HepG2 (cell line): ENCODE results near the gene KCNN2. TPM values are rescaled to one million over a fixed set of nuclear protein-coding genes. Genes with fewer than 3 reads are reported as not detected.
A peak's percentile ranks its signal among the peaks of the same experiment; 100 is the strongest.

Experiments used
- ATAC-seq: fragments of 200-7000 bp; cut with Tn5 transposase; 3 replicates; pipeline ENCODE4 v1.9.1; 2020; ENCODE audit warnings: mild to moderate bottlenecking, moderate library complexity
- BruUV-seq: library from RNA; stranded (reverse); fragments of 400-500 nt; replicated peaks from 2 replicates; lab custom pipeline; 2021; lab: Mats Ljungman, UMichigan
- CTCF ChIA-PET: fragments of 300-600 bp; formaldehyde crosslinking; extraction: SDS; loops from one replicate; lab custom pipeline; 2021; ENCODE audit warnings: low total read pairs, inconsistent platforms, low intra/inter-chr PET ratio; lab: Yijun Ruan, JAX
- POLR2A ChIA-PET: fragments of 350-600 bp; sonication (Branson Sonifier 250); formaldehyde crosslinking; loops from one replicate; lab custom pipeline; 2020; ENCODE audit warnings: antibody characterized with exemption, inconsistent platforms; lab: Yijun Ruan, JAX
- DNase-seq: peaks from one replicate; pipeline ENCODE4 v3.0.0-alpha.2; 2015; ENCODE audit warnings: low spot score
- FAIRE-seq: peaks from 3 replicates; lab custom pipeline; 2011; peaks lifted over from hg19 to GRCh38; lab: Jason Lieb, UNC
- H2AFZ ChIP-seq: one replicate; pipeline ENCODE4 v1.6.1; 2011; ENCODE audit warnings: low read length, inconsistent platforms
- H3K27ac ChIP-seq: fragments of 300-600 bp; 3 replicates; pipeline ENCODE4 v1.8.0; 2011; ENCODE audit warnings: mixed run types, mild to moderate bottlenecking, mixed read lengths, low read length, inconsistent platforms; ENCODE audit not compliant: insufficient read depth; ENCODE audit errors: extremely low read length
- H3K27me3 ChIP-seq, 2 experiments: fragments of 200-600 bp in 1 of 2; 2 replicates in 1 of 2; 3 replicates in 1 of 2; pipeline versions ENCODE4 v1.6.0 to v1.8.0; 2011; ENCODE audit warnings: low read length in 2 of 2, mild to moderate bottlenecking in 2 of 2, moderate library complexity in 2 of 2, inconsistent platforms in 1 of 2; ENCODE audit not compliant: insufficient read depth in 2 of 2, control insufficient read depth in 1 of 2
- H3K36me3 ChIP-seq, 2 experiments: fragments of 200-600 bp in 1 of 2; replicated peaks in 1 of 2; 2 replicates in 1 of 2; 3 replicates in 1 of 2; pipeline versions ENCODE4 v1.5.1 to v1.8.0; 2011; ENCODE audit warnings: low read length in 2 of 2, inconsistent platforms in 1 of 2; ENCODE audit not compliant: insufficient read depth in 2 of 2, control insufficient read depth in 1 of 2
- H3K4me1 ChIP-seq: 2 replicates; pipeline ENCODE4 v1.5.1; 2012; ENCODE audit warnings: low read length, inconsistent platforms; ENCODE audit not compliant: insufficient read depth
- H3K4me2 ChIP-seq: 2 replicates; pipeline ENCODE4 v1.6.0; 2011; ENCODE audit warnings: low read depth, low read length, inconsistent platforms
- H3K4me3 ChIP-seq, 3 experiments: fragments of 200-600 bp in 1 of 3; sonication (generic), shearing (Covaris generic) in 1 of 3; replicated peaks in 1 of 3; 2 replicates each; pipeline ENCODE4 v1.5.1; 2011 to 2016; ENCODE audit warnings: low read length in 3 of 3, inconsistent platforms in 2 of 3, low read depth in 2 of 3, mild to moderate bottlenecking in 2 of 3, control low read depth in 1 of 3, mixed read lengths in 1 of 3; ENCODE audit not compliant: insufficient read depth in 1 of 3
- H3K79me2 ChIP-seq: one replicate; pipeline ENCODE4 v1.6.1; 2011; ENCODE audit warnings: low read length, inconsistent platforms; ENCODE audit not compliant: insufficient read depth
- H3K9ac ChIP-seq: 2 replicates; pipeline ENCODE4 v1.6.0; 2011; ENCODE audit warnings: mild to moderate bottlenecking, low read depth, low read length, inconsistent platforms; ENCODE audit not compliant: insufficient read depth
- H3K9me3 ChIP-seq: 2 replicates; pipeline ENCODE4 v1.5.1; 2012; ENCODE audit warnings: mild to moderate bottlenecking, low read length
- H4K20me1 ChIP-seq: 2 replicates; pipeline ENCODE4 v1.6.0; 2011; ENCODE audit warnings: inconsistent platforms, mild to moderate bottlenecking, low read length, moderate library complexity; ENCODE audit not compliant: insufficient read depth
- CENPT ChIP-seq: sonication (generic); formaldehyde crosslinking; IDR thresholded peaks from 2 replicates; pipeline ENCODE4 v1.8.0; 2022; ENCODE audit warnings: low read depth, mild to moderate bottlenecking, moderate library complexity, missing genetic modification reagents
- CERS6 ChIP-seq: sonication (generic); formaldehyde crosslinking; IDR thresholded peaks from 2 replicates; pipeline ENCODE4 v1.5.0; 2020; ENCODE audit warnings: missing genetic modification reagents
- CTCF ChIP-seq: sonication (generic); formaldehyde crosslinking; IDR thresholded peaks from 2 replicates; pipeline ENCODE4 v1.5.0; 2020; ENCODE audit warnings: mild to moderate bottlenecking, missing genetic modification reagents, moderate library complexity
- MBD4 ChIP-seq: IDR thresholded peaks from 2 replicates; pipeline ENCODE4 v1.6.1; 2012; ENCODE audit warnings: low read length, inconsistent platforms, borderline replicate concordance
- PTBP1 ChIP-seq: fragments of 200-400 bp; formaldehyde crosslinking; IDR thresholded peaks from 2 replicates; pipeline ENCODE4 v1.6.1; 2018; ENCODE audit warnings: low read length, low read depth; ENCODE audit not compliant: poor library complexity, severe bottlenecking
- RFXAP ChIP-seq: sonication (generic); formaldehyde crosslinking; IDR thresholded peaks from 2 replicates; pipeline ENCODE4 v1.4.0; 2020; ENCODE audit warnings: missing genetic modification reagents, borderline replicate concordance
- TFE3 ChIP-seq: IDR thresholded peaks from 2 replicates; pipeline ENCODE4 v1.6.1; 2016
- ZNF142 ChIP-seq: sonication (generic); formaldehyde crosslinking; IDR thresholded peaks from 2 replicates; pipeline ENCODE4 v1.4.0; 2020; ENCODE audit warnings: missing genetic modification reagents
- WGBS: methylation state at CpG from one replicate; pipeline ENCODE4 v1.1.6; 2017; ENCODE audit warnings: low lambda C conversion rate; 5-methylcytosine and 5-hydroxymethylcytosine counted together
- in situ Hi-C: cut with HindIII; loops from 2 replicates; pipeline ENCODE4 v1.10.0; 2017; ENCODE audit warnings: low pct_unique_long_range_greater_than_20kb; ENCODE audit not compliant: extremely low pct_ligation_motif_present
- intact Hi-C: fragments of 100-400 bp; cut with micrococcal nuclease; formaldehyde crosslinking; loops from one replicate; pipeline ENCODE4 v1.10.0; 2022; ENCODE audit not compliant: unreplicated experiment
- polyA plus RNA-seq, 8 experiments: library from polyadenylated mRNA; depleted of rRNA in 3 of 8; stranded (reverse) in 7 of 8; unstranded in 1 of 8; fragments of >200 nt; fragmentation: Illumina TruSeq in 4 of 8; extraction: Trizol in 4 of 8; gene quantifications; 2 replicates each; pipeline versions ENCODE4 v1.2.1 to v1.2.3, GENCODE V29; 2011 to 2016; ENCODE audit warnings: low read depth in 4 of 8, missing spikeins in 1 of 8, mixed read lengths in 1 of 8; ENCODE audit not compliant: insufficient read depth in 1 of 8
- total RNA-seq, 5 experiments: library from RNA; depleted of rRNA; stranded (reverse); fragments of >200 nt; fragmentation: Illumina TruSeq; extraction: Trizol; gene quantifications; 2 replicates each; pipeline ENCODE4 v1.2.3, GENCODE V29; 2016; ENCODE audit warnings: low read depth in 1 of 5

The KCNN2 gene
- total and polyA plus RNA-seq, 2 of the 13 experiments (the other 11 are each of a cell fraction or from before 2014, with no cell fraction given) = not detected

GRCh38 chr5:114360816-114361723, 800 bp upstream of the KCNN2 start:
- FAIRE-seq (no peak), ATAC-seq (peak; percentile 70), DNase-seq (no peak)
- Histone ChIP-seq H3K4me1 (no peaks in the 10 kb centered on the region), H3K27ac (no peak overlapping the region), H4K20me1 (no peaks in the 10 kb centered on the region), H3K4me3 (peak overlapping the region in 2 of 3 experiments; percentile 16 to 46; a peak in 2 of 6 replicates), H3K9ac (no peak overlapping the region), H3K9me3 (no peaks in the 10 kb centered on the region), H3K36me3 (no peaks in the 10 kb centered on the region), H3K4me2 (peak overlapping the region; percentile 18; the same call in 1 of the 2 replicates), H3K79me2 (no peaks in the 10 kb centered on the region), H3K27me3 (peaks cover 2 to 13% of the 10 kb centered on the region in 2 experiments; a peak in 3 of 5 replicates), H2AFZ (no peak overlapping the region)
- no TSS peak for BruUV-seq
- no peak for TF ChIP-seq PTBP1
- peak; percentile 25; the same call in 1 of the 2 replicates for TF ChIP-seq CTCF
- no peak for TF ChIP-seq RFXAP (CRISPR knock-in tag)
- TF ChIP-seq TFE3 (CRISPR knock-in tag) = no peak
- TF ChIP-seq MBD4 = no peak
- no peak for TF ChIP-seq ZNF142
- TF ChIP-seq CENPT (CRISPR knock-in tag) = no peak
- no peak for TF ChIP-seq CERS6 (CRISPR knock-in tag)
- in situ Hi-C loops = no loop called here
- intact Hi-C loops = no loop called here
- WGBS = 32% methylated on average over 25 of the region's 78 CpGs
- ChIA-PET CTCF (no interaction called here), POLR2A (no interaction called here)
